K562 (cell line): Measurements from ENCODE around the gene PIK3CD. TPM values are rescaled to one million over a fixed set of nuclear protein-coding genes. Genes with fewer than 3 reads are reported as not detected.

ENCODE experiments used
- ATF7 ChIP-seq: fragments of 450-650 bp; IDR thresholded peaks from 2 replicates; pipeline ENCODE4 v1.7.1; 2014; ENCODE audit warnings: mild to moderate bottlenecking, moderate library complexity
- BHLHE40 ChIP-seq: IDR thresholded peaks from 2 replicates; pipeline ENCODE4 v1.6.1; 2011; ENCODE audit warnings: low read length, improper control_type of control experiment
- BRD9 ChIP-seq: fragments of 450-650 bp; IDR thresholded peaks from 2 replicates; pipeline ENCODE4 v1.6.1; 2018; ENCODE audit warnings: low read depth; ENCODE audit not compliant: partially characterized antibody
- DIDO1 ChIP-seq: fragments of 450-650 bp; IDR thresholded peaks from 2 replicates; pipeline ENCODE4 v1.6.1; 2016; ENCODE audit warnings: low read depth, missing biosample characterization, missing genetic modification characterization
- DPF2 ChIP-seq: fragments of 450-650 bp; IDR thresholded peaks from 2 replicates; pipeline ENCODE4 v1.6.1; 2016
- ETV5 ChIP-seq: sonication (generic); formaldehyde crosslinking; IDR thresholded peaks from 2 replicates; pipeline ENCODE4 v1.4.0; 2020; ENCODE audit warnings: low read depth, mild to moderate bottlenecking, missing genetic modification reagents
- NEUROD1 ChIP-seq: fragments of 150-350 bp; IDR thresholded peaks from 2 replicates; pipeline ENCODE4 v1.6.1; 2014; ENCODE audit warnings: borderline replicate concordance, low read length, low read depth; ENCODE audit not compliant: partially characterized antibody
- NFATC3 ChIP-seq: fragments of 450-650 bp; IDR thresholded peaks from 2 replicates; pipeline ENCODE4 v1.6.1; 2017; ENCODE audit warnings: mild to moderate bottlenecking
- RAD21 ChIP-seq, 2 experiments: fragments of 250-450 bp in 1 of 2; fragments of 450-650 bp in 1 of 2; sonication (Bioruptor Pico) in 1 of 2; formaldehyde crosslinking in 1 of 2; IDR thresholded peaks in 1 of 2; conservative IDR thresholded peaks in 1 of 2; 2 replicates each; pipeline versions ENCODE4 v1.4.0 to v1.8.0; 2020 to 2022; ENCODE audit warnings: mild to moderate bottlenecking in 2 of 2, moderate library complexity in 1 of 2
- RBFOX2 ChIP-seq: fragments of 200-400 bp; formaldehyde crosslinking; IDR thresholded peaks from 2 replicates; pipeline ENCODE4 v1.6.1; 2017; ENCODE audit warnings: low read depth, mild to moderate bottlenecking, low read length, moderate library complexity
- ZNF695 ChIP-seq: fragments of 450-650 bp; formaldehyde crosslinking; IDR thresholded peaks from 2 replicates; pipeline ENCODE4 v1.4.0; 2020; ENCODE audit warnings: mild to moderate bottlenecking, moderate library complexity
- polyA plus RNA-seq, 8 experiments: library from polyadenylated mRNA; depleted of rRNA in 4 of 8; stranded (reverse) in 5 of 8; unstranded in 3 of 8; fragments of >200 nt; fragmentation: Nextera tagmentation in 2 of 8; fragmentation: Illumina TruSeq in 1 of 8; extraction: Ambion mirVana in 2 of 8; extraction: Trizol in 1 of 8; gene quantifications; 2 replicates each; pipeline versions ENCODE4 v1.2.1 to v1.2.3, GENCODE V29; 2011 to 2014; ENCODE audit warnings: inconsistent platforms in 1 of 8, missing spikeins in 1 of 8
- total RNA-seq, 7 experiments: library from RNA; depleted of rRNA in 6 of 7; stranded (reverse); fragments of >200 nt in 6 of 7; fragmentation: Illumina TruSeq in 2 of 7; extraction: Trizol in 2 of 7; gene quantifications; 2 replicates each; pipeline versions ENCODE4 v1.2.1 to v1.2.3, GENCODE V29; 2011 to 2021; ENCODE audit warnings: low replicate concordance in 1 of 7
- TF ChIP-seq, protein P1 (sequence below): sonication (generic); formaldehyde crosslinking; IDR thresholded peaks from 2 replicates; pipeline ENCODE4 v1.5.0; 2020; ENCODE audit warnings: missing genetic modification reagents
- TF ChIP-seq, protein P2 (sequence below): fragments of 450-650 bp; IDR thresholded peaks from 2 replicates; pipeline ENCODE4 v1.6.1; 2016
- TF ChIP-seq, protein P3 (sequence below): sonication (generic); formaldehyde crosslinking; IDR thresholded peaks from 2 replicates; pipeline ENCODE4 v1.8.0; 2022; ENCODE audit warnings: missing genetic modification reagents, mild to moderate bottlenecking, moderate library complexity, borderline replicate concordance
- TF ChIP-seq, protein P4 (sequence below), 2 experiments: fragments of 150-350 bp in 1 of 2; IDR thresholded peaks; 2 replicates each; pipeline ENCODE4 v1.6.1; 2012 to 2016; ENCODE audit warnings: low read depth in 2 of 2, low read length in 2 of 2, mild to moderate bottlenecking in 1 of 2, moderate library complexity in 1 of 2
- TF ChIP-seq, protein P5 (sequence below), 2 experiments: IDR thresholded peaks; 2 replicates each; pipeline ENCODE4 v1.6.1; 2012; ENCODE audit warnings: improper control_type of control experiment in 2 of 2, low read depth in 2 of 2, low read length in 2 of 2, borderline replicate concordance in 1 of 2

Gene PIK3CD
- total and polyA plus RNA-seq, 9 of the 15 experiments (the other 6 are each of a cell fraction or from before 2014, with no cell fraction given): 1.8 to 20.8 (median 7.2) TPM

DNA sequence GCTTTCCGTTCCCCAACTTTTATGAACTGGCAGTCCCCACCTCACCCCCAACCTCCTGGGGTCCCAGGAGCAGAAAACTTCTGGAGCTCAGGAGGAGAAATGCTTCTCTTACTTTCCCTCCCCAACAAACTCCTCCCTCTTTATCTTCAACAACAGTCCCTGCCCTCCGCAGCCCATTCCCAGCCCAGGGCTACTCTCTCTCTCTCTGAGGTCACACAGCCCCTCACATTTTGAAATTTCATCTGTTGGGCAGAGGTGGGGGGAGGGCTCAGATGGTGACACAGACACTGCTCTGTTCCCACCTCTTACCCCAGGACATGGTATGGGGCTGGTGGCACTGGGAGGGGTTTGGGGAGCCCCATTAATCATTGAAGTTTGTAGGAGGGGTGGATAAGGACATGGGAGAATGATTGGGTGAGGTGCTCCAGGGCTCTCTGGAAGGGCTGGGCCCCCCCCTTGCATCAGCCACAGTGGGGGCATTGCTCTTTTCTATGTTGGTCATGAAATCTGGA is 6.0 kb downstream of the PIK3CD start (continued):
- TF ChIP-seq, protein P1, sequence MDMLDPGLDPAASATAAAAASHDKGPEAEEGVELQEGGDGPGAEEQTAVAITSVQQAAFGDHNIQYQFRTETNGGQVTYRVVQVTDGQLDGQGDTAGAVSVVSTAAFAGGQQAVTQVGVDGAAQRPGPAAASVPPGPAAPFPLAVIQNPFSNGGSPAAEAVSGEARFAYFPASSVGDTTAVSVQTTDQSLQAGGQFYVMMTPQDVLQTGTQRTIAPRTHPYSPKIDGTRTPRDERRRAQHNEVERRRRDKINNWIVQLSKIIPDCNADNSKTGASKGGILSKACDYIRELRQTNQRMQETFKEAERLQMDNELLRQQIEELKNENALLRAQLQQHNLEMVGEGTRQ: no peak
- TF ChIP-seq RAD21 (CRISPR knock-in tag; conservative IDR thresholded peaks at IDR 0.05 in 1 of 2, IDR thresholded peaks at IDR 0.05 in 1 of 2) (0 out of 4 replicates have a peak, but pooled peaks of 1 of the 2 experiments have one; percentile 5), DIDO1 (0 out of 2 replicates have a peak, but pooled peaks have one; percentile 5), DPF2 (peak; percentile 73; the same call in 1 of the 2 replicates), BRD9 (peak; percentile 93), NEUROD1 (peak; percentile 59), NFATC3 (0 out of 2 replicates have a peak, but pooled peaks have one; percentile 20), RBFOX2 (peak; percentile 43; the same call in 1 of the 2 replicates), ZNF695 (CRISPR knock-in tag) (no peak), BHLHE40 (no peak), ATF7 (peak; percentile 47), ETV5 (CRISPR knock-in tag) (0 out of 2 replicates have a peak, but pooled peaks have one; percentile 19)
- TF ChIP-seq, protein P2, sequence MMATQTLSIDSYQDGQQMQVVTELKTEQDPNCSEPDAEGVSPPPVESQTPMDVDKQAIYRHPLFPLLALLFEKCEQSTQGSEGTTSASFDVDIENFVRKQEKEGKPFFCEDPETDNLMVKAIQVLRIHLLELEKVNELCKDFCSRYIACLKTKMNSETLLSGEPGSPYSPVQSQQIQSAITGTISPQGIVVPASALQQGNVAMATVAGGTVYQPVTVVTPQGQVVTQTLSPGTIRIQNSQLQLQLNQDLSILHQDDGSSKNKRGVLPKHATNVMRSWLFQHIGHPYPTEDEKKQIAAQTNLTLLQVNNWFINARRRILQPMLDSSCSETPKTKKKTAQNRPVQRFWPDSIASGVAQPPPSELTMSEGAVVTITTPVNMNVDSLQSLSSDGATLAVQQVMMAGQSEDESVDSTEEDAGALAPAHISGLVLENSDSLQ: peak; percentile 90
- TF ChIP-seq, protein P3, sequence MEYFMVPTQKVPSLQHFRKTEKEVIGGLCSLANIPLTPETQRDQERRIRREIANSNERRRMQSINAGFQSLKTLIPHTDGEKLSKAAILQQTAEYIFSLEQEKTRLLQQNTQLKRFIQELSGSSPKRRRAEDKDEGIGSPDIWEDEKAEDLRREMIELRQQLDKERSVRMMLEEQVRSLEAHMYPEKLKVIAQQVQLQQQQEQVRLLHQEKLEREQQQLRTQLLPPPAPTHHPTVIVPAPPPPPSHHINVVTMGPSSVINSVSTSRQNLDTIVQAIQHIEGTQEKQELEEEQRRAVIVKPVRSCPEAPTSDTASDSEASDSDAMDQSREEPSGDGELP (CRISPR knock-in tag): peak; percentile 75
- TF ChIP-seq, protein P4, sequence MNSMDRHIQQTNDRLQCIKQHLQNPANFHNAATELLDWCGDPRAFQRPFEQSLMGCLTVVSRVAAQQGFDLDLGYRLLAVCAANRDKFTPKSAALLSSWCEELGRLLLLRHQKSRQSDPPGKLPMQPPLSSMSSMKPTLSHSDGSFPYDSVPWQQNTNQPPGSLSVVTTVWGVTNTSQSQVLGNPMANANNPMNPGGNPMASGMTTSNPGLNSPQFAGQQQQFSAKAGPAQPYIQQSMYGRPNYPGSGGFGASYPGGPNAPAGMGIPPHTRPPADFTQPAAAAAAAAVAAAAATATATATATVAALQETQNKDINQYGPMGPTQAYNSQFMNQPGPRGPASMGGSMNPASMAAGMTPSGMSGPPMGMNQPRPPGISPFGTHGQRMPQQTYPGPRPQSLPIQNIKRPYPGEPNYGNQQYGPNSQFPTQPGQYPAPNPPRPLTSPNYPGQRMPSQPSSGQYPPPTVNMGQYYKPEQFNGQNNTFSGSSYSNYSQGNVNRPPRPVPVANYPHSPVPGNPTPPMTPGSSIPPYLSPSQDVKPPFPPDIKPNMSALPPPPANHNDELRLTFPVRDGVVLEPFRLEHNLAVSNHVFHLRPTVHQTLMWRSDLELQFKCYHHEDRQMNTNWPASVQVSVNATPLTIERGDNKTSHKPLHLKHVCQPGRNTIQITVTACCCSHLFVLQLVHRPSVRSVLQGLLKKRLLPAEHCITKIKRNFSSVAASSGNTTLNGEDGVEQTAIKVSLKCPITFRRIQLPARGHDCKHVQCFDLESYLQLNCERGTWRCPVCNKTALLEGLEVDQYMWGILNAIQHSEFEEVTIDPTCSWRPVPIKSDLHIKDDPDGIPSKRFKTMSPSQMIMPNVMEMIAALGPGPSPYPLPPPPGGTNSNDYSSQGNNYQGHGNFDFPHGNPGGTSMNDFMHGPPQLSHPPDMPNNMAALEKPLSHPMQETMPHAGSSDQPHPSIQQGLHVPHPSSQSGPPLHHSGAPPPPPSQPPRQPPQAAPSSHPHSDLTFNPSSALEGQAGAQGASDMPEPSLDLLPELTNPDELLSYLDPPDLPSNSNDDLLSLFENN (IDR thresholded peaks at IDR 0.05; ENCODE audit: low read depth in 2 of 2, low read length in 2 of 2): 0 out of 4 replicates have a peak, but pooled peaks of 1 of the 2 experiments have one; percentile 39
- TF ChIP-seq, protein P5, sequence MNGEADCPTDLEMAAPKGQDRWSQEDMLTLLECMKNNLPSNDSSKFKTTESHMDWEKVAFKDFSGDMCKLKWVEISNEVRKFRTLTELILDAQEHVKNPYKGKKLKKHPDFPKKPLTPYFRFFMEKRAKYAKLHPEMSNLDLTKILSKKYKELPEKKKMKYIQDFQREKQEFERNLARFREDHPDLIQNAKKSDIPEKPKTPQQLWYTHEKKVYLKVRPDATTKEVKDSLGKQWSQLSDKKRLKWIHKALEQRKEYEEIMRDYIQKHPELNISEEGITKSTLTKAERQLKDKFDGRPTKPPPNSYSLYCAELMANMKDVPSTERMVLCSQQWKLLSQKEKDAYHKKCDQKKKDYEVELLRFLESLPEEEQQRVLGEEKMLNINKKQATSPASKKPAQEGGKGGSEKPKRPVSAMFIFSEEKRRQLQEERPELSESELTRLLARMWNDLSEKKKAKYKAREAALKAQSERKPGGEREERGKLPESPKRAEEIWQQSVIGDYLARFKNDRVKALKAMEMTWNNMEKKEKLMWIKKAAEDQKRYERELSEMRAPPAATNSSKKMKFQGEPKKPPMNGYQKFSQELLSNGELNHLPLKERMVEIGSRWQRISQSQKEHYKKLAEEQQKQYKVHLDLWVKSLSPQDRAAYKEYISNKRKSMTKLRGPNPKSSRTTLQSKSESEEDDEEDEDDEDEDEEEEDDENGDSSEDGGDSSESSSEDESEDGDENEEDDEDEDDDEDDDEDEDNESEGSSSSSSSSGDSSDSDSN (IDR thresholded peaks at IDR 0.05; ENCODE audit: borderline replicate concordance in 1 of 2, low read depth in 2 of 2, low read length in 2 of 2): 0 out of 4 replicates have a peak, but pooled peaks of 1 of the 2 experiments have one; percentile 55
